NB4 (cell line): ENCODE data around the gene RNF145.
A peak's percentile ranks its signal among the peaks of the same experiment; 100 is the strongest.

Experiments
- DNase-seq: peaks from one replicate; pipeline ENCODE4 v3.0.0; 2010; ENCODE audit warnings: low read depth
- H3K4me3 ChIP-seq: one replicate; pipeline ENCODE4 v1.5.1; 2011; ENCODE audit warnings: mild to moderate bottlenecking, low read depth, low read length, moderate library complexity
- MYC ChIP-seq: IDR thresholded peaks from 2 replicates; pipeline ENCODE4 v1.6.1; 2011; ENCODE audit warnings: low read depth, low read length
- POLR2A ChIP-seq: IDR thresholded peaks from 2 replicates; pipeline ENCODE4 v1.6.1; 2011; ENCODE audit warnings: mild to moderate bottlenecking; ENCODE audit not compliant: insufficient read length; ENCODE audit errors: extremely low read depth
- TF ChIP-seq, protein P1 (sequence below): IDR thresholded peaks from 2 replicates; pipeline ENCODE4 v1.6.1; 2011; ENCODE audit warnings: low read depth, low read length
- TF ChIP-seq, protein P2 (sequence below): IDR thresholded peaks from one replicate; pipeline ENCODE4 v1.5.1; 2012; ENCODE audit warnings: low read depth, low read length

The RNF145 gene

DNA sequence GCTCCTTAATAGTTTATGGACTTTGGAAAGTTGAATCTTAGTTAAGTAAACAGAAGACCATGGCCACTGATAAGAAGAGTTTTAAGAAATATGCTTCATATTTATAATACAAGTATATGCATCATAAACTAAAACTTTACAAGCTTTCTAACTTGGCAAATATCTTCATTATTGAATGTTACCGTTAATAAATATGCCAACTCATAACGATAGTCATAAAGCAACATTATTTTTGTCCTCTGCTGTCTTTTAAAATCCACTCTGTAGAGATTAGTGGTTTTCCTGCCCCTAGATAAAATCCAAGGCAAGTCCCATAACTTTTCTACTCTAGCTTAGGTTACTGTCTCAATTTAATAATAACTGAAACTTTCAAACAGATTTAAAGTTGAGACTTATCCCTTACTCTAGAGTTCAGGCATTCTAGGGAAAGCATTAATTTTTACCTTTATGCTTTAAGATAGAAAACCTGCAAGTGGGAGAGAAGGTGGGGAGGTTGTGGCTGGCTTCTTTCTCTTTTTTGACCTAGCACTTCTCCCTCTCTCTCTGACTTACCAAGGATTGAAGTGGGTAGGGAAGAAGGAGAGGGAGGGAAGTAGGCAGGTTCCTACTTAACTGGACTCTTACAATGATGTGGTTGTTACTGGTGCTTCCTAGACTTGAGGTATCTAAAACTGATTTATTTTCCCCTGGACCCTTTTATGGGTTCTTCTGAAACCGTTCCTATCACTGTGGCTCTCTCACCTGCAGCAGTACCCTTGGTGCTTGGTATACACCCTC is 29.6 kb downstream of the RNF145 start:
- H3K4me3 ChIP-seq: no peak overlapping the region
- TF ChIP-seq, protein P1, sequence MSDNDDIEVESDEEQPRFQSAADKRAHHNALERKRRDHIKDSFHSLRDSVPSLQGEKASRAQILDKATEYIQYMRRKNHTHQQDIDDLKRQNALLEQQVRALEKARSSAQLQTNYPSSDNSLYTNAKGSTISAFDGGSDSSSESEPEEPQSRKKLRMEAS: no peak
- TF ChIP-seq, protein P2, sequence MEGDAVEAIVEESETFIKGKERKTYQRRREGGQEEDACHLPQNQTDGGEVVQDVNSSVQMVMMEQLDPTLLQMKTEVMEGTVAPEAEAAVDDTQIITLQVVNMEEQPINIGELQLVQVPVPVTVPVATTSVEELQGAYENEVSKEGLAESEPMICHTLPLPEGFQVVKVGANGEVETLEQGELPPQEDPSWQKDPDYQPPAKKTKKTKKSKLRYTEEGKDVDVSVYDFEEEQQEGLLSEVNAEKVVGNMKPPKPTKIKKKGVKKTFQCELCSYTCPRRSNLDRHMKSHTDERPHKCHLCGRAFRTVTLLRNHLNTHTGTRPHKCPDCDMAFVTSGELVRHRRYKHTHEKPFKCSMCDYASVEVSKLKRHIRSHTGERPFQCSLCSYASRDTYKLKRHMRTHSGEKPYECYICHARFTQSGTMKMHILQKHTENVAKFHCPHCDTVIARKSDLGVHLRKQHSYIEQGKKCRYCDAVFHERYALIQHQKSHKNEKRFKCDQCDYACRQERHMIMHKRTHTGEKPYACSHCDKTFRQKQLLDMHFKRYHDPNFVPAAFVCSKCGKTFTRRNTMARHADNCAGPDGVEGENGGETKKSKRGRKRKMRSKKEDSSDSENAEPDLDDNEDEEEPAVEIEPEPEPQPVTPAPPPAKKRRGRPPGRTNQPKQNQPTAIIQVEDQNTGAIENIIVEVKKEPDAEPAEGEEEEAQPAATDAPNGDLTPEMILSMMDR: no peak
- TF ChIP-seq POLR2A (no peak), MYC (no peak)
- DNase-seq: no peak

DNA sequence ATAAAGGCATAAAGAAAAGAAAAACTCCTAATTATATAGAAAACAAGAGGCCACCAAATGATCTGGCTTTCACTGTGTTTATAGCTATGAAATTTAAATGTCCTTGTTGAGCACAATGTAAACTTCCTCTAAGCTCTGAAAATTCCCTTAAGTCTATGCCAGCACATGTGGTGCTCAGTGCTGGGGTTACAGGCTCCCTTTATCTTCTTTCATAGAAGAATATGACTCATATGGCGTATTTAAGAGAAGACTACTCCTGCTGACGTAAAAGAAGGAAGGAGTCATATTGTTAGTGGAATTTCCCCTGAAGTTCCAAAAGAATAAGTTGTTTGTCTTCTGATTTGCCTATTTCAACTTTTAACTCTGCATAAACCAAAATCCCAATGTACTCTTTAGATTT is 30.4 kb downstream of the RNF145 start:
- H3K4me3 ChIP-seq: no peak overlapping the region
- DNase-seq: peak; percentile 15
- TF ChIP-seq POLR2A (no peak), MYC (no peak)
- TF ChIP-seq, protein P1: no peak
- TF ChIP-seq, protein P2: no peak

DNA sequence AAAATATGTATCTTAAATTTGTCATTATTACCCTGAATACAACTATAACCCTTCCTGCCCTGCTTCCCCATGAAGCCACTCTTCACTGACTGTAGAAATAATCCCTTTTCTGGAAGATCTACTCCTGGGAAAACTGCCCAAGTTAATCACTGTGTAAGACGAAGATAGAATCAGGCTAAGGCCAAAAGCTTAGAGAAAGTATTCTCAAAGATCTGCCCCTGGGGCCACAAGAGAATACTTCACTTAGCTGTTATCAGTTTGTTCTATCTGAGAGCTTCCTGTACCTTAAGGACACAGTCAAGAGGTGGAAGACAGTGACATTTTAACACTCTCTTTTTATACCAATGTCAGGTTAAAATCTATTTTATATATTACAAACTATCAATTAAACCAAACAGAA is 33.8 kb downstream of the RNF145 start:
- DNase-seq: no peak
- TF ChIP-seq, protein P2: no peak
- TF ChIP-seq, protein P1: no peak
- TF ChIP-seq MYC: no peak
- TF ChIP-seq POLR2A: no peak
- H3K4me3 ChIP-seq: no peak overlapping the region

DNA sequence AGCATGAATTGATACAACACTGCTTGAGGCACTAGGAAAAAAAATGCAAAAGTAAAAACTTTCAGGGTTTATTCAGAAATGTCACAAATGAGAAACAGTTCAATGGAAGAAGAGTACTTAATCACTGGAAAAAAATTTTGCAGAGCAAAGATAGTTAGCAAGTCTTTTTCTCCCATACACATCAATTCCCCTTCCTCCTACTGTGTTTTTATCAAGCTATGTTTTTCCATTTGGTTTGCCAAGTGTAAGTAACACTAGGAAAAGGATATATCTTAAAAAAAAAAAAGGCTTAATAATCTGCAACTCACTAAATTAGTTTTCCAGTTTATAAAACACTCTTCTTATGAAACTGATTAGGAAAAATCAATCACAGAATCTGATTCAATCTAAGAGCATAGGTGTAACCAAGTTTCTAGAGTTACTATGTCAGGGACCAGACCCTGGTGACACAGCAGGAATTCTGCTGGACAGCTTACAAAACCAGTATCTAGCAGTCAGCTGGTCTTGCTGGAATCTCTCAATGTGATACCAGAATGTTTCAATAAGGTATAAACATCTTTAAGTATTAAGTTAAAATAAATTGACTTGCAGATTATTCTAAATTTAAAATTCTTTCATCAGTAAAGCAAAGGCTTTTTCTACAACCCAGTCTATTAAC is 34.7 kb downstream of the RNF145 start:
- TF ChIP-seq, protein P2: no peak
- TF ChIP-seq, protein P1: no peak
- TF ChIP-seq POLR2A (no peak), MYC (no peak)
- DNase-seq: no peak
- H3K4me3 ChIP-seq: no peak overlapping the region

DNA sequence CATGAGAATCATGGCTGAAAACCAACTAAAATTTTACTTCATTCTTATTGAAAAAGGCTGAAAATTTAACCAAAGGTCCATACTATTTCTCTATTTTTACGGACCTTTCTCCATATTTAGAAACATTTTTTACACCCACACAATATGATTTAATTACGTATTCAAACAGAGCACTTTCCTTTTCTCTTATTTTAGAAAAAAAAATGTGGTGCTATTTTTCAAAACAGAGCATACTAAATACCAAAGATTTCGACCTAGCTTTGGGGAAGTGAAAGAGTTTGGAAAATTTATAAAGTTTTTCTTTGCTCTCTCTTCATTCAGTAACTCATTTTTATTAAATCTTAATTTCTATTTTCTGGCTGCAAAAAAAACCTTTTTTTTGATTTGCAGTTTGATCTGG is 38.1 kb downstream of the RNF145 start:
- no peak for DNase-seq
- TF ChIP-seq POLR2A: no peak
- TF ChIP-seq, protein P2: no peak
- TF ChIP-seq, protein P1: no peak
- no peak for TF ChIP-seq MYC
- no peak overlapping the region for H3K4me3 ChIP-seq
